IMR-90 (cell line): ENCODE results near the gene UBA52. TPM values are rescaled to one million over a fixed set of nuclear protein-coding genes. Genes with fewer than 3 reads are reported as not detected.

Experiments
- BHLHE40 ChIP-seq: fragments of 150-350 bp; IDR thresholded peaks from 2 replicates; pipeline ENCODE4 v1.6.1; 2016; ENCODE audit warnings: mild to moderate bottlenecking, low read depth, low read length
- POLR2A ChIP-seq: IDR thresholded peaks from 2 replicates; pipeline ENCODE4 v1.6.1; 2012; ENCODE audit warnings: mild to moderate bottlenecking, low read depth, low read length
- polyA plus RNA-seq, 3 experiments: library from polyadenylated mRNA; depleted of rRNA; stranded (reverse); fragments of >200 nt; gene quantifications; 2 replicates each; pipeline ENCODE4 v1.2.3, GENCODE V29; 2012; ENCODE audit warnings: low replicate concordance in 1 of 3
- total RNA-seq: library from RNA; depleted of rRNA; stranded (reverse); fragments of >200 nt; gene quantifications from 2 replicates; pipeline ENCODE4 v1.2.3, GENCODE V29; 2012
- TF ChIP-seq, protein P1 (sequence below): fragments of 150-350 bp; IDR thresholded peaks from 2 replicates; pipeline ENCODE4 v1.6.1; 2016; ENCODE audit warnings: low read depth, mild to moderate bottlenecking, low read length, moderate library complexity, borderline replicate concordance

UBA52 gene
- total and polyA plus RNA-seq, 2 of the 4 experiments (the other 2 are of a cell fraction), result 1,030 to 3,008 TPM

GRCh38 chr19:18611327-18612050 lies 39.8 kb downstream of the UBA52 start (continued):
- TF ChIP-seq, protein P1, sequence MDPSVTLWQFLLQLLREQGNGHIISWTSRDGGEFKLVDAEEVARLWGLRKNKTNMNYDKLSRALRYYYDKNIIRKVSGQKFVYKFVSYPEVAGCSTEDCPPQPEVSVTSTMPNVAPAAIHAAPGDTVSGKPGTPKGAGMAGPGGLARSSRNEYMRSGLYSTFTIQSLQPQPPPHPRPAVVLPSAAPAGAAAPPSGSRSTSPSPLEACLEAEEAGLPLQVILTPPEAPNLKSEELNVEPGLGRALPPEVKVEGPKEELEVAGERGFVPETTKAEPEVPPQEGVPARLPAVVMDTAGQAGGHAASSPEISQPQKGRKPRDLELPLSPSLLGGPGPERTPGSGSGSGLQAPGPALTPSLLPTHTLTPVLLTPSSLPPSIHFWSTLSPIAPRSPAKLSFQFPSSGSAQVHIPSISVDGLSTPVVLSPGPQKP, result no peak
- TF ChIP-seq BHLHE40 (no peak), POLR2A (no peak)
